Measurements from ENCODE around the gene DNAJB6. TPM values are rescaled to one million over a fixed set of nuclear protein-coding genes. Genes with fewer than 3 reads are reported as not detected.

Gene DNAJB6
- total RNA-seq, 1 experiment from 2014 or later = 288 TPM

- Mint-ChIP-seq H3K27ac (peak overlapping the region; percentile 21; the same call in 1 of the 2 replicates), H3K36me3 (no peaks in the 10 kb centered on the region), H3K4me3 (no peak overlapping the region)
Measured at GRCh38 chr7:157430721-157431120, 93.9 kb downstream of the DNAJB6 start.

GRCh38 chr7:157431173-157431950 is 94.6 kb downstream of the DNAJB6 start:
- Mint-ChIP-seq H3K4me1 (peaks cover 6% of the 10 kb centered on the region), H3K27ac (no peak overlapping the region), H3K9me3 (peaks cover 7% of the 10 kb centered on the region; the same call in 1 of the 2 replicates), H3K27me3 (ENCODE audit: low read depth) (no peaks in the 10 kb centered on the region; the same call in none of the 2 replicates), H3K4me3 (no peak overlapping the region), H3K36me3 (no peaks in the 10 kb centered on the region)
- ChIA-PET POLR2A (no interaction called here), CTCF (interaction anchor here (0.8 to 2.1 kb wide), 6 partner anchors 13 to 923 kb away, joined by 3 to 29 read pairs (median 6); no protein-coding TSS in a partner anchor)
- no peak for ATAC-seq
- no peak for DNase-seq (ENCODE audit: low spot score)
- TF ChIP-seq E2F5 (CRISPR knock-in tag; IDR thresholded peaks at IDR 0.05) = no peak
- no peak for TF ChIP-seq ELF4 (CRISPR knock-in tag; IDR thresholded peaks at IDR 0.05; ENCODE audit: low read depth)
- no peak for TF ChIP-seq IRF1 (CRISPR knock-in tag; IDR thresholded peaks at IDR 0.05)
- no peak for TF ChIP-seq SMAD4 (CRISPR knock-in tag; IDR thresholded peaks at IDR 0.05)
- TF ChIP-seq CREM (CRISPR knock-in tag; IDR thresholded peaks at IDR 0.05) = no peak
- no peak for TF ChIP-seq GTF2I (CRISPR knock-in tag; conservative IDR thresholded peaks at IDR 0.05)
- no peak for TF ChIP-seq ERG (CRISPR knock-in tag; IDR thresholded peaks at IDR 0.05)
- no peak for TF ChIP-seq ARID4B (CRISPR knock-in tag; IDR thresholded peaks at IDR 0.05; ENCODE audit: borderline replicate concordance)
- no peak for TF ChIP-seq NR1H2 (CRISPR knock-in tag; IDR thresholded peaks at IDR 0.05)
- TF ChIP-seq EMX1 (CRISPR knock-in tag; IDR thresholded peaks at IDR 0.05) = no peak
- TF ChIP-seq FOXK1 (CRISPR knock-in tag; IDR thresholded peaks at IDR 0.05) = no peak
- TF ChIP-seq RELA (CRISPR knock-in tag; IDR thresholded peaks at IDR 0.05; ENCODE audit: borderline replicate concordance) = no peak
- TF ChIP-seq TEAD1 (CRISPR knock-in tag; IDR thresholded peaks at IDR 0.05) = no peak
- no peak for TF ChIP-seq PRRX2 (CRISPR knock-in tag; IDR thresholded peaks at IDR 0.05)
- TF ChIP-seq NR3C1 (CRISPR knock-in tag; conservative IDR thresholded peaks at IDR 0.05; ENCODE audit: low read depth) = no peak
- no peak for TF ChIP-seq CBFB (CRISPR knock-in tag; IDR thresholded peaks at IDR 0.05; ENCODE audit: low read depth)
- TF ChIP-seq PRDM15 (CRISPR knock-in tag; IDR thresholded peaks at IDR 0.05) = no peak

More at GRCh38 chr7:157430721-157431120, 93.9 kb downstream of the DNAJB6 start:
- ATAC-seq (no peak), DNase-seq (ENCODE audit: low spot score) (no peak)
- Mint-ChIP-seq H3K9me3 (peaks cover 7% of the 10 kb centered on the region; the same call in 1 of the 2 replicates), H3K27me3 (ENCODE audit: low read depth) (no peaks in the 10 kb centered on the region; the same call in none of the 2 replicates), H3K4me1 (peaks cover 6% of the 10 kb centered on the region)
- ChIA-PET POLR2A (no interaction called here), CTCF (interaction anchor here (0.8 kb wide), 1 partner anchor 158 kb away, joined by 3 read pairs; no protein-coding TSS in a partner anchor)
- no peak for TF ChIP-seq ZNF138 (CRISPR knock-in tag; conservative IDR thresholded peaks at IDR 0.05)
- no peak for TF ChIP-seq ZBTB43 (CRISPR knock-in tag; IDR thresholded peaks at IDR 0.05)
- no peak for TF ChIP-seq FOXP1 (CRISPR knock-in tag; IDR thresholded peaks at IDR 0.05; ENCODE audit: borderline replicate concordance)
- TF ChIP-seq ZNF423 (CRISPR knock-in tag; IDR thresholded peaks at IDR 0.05) = no peak
- no peak for TF ChIP-seq CBFB (CRISPR knock-in tag; IDR thresholded peaks at IDR 0.05; ENCODE audit: low read depth)

All from WTC11 (cell line).